Gastrocnemius medialis (tissue), 4 donors: ENCODE measurements around the gene NUP88. TPM values are rescaled to one million over a fixed set of nuclear protein-coding genes. Genes with fewer than 3 reads are reported as not detected.

Experiments used
- ATAC-seq, 2 donors: fragments of 150-250 bp; one replicate each; pipeline ENCODE4 v1.9.1; 2016
- DNase-seq, 2 donors: peaks; one replicate each; pipeline ENCODE4 v3.0.0-alpha.2; 2019
- H3K27ac ChIP-seq, 4 donors: fragments of 200-600 bp; sonication (generic); 1 replicate in 1 of 4; 2 replicates in 3 of 4; pipeline ENCODE4 v1.5.1; 2016 to 2018; ENCODE audit warnings: mild to moderate bottlenecking in 2 of 4, moderate library complexity in 1 of 4
- H3K27me3 ChIP-seq, 3 donors: fragments of 200-600 bp; sonication (generic) in 2 of 3; 1 replicate in 1 of 3; 2 replicates in 2 of 3; pipeline versions ENCODE4 v1.5.1 to v1.6.0; 2016 to 2019; ENCODE audit warnings: mild to moderate bottlenecking in 1 of 3, moderate library complexity in 1 of 3
- H3K36me3 ChIP-seq, 2 donors: fragments of 200-600 bp; sonication (generic) in 1 of 2; one replicate each; pipeline ENCODE4 v1.5.1; 2017 to 2018
- H3K4me1 ChIP-seq, 2 donors: fragments of 200-600 bp; sonication (generic) in 1 of 2; one replicate each; pipeline ENCODE4 v1.5.1; 2016 to 2017; ENCODE audit warnings: mild to moderate bottlenecking in 2 of 2
- H3K4me3 ChIP-seq, 4 donors: fragments of 200-600 bp; sonication (generic) in 3 of 4; 1 replicate in 1 of 4; 2 replicates in 3 of 4; pipeline ENCODE4 v1.5.1; 2016 to 2019; ENCODE audit warnings: mild to moderate bottlenecking in 2 of 4
- H3K9me3 ChIP-seq, 3 donors: fragments of 200-600 bp; sonication (generic) in 2 of 3; 1 replicate in 1 of 3; 2 replicates in 2 of 3; pipeline ENCODE4 v1.5.1; 2016 to 2019
- CTCF ChIP-seq, 5 experiments: fragments of 450-650 bp in 3 of 5; fragments of 200-600 bp in 2 of 5; sonication (generic) in 2 of 5; IDR thresholded peaks in 4 of 5; conservative IDR thresholded peaks in 1 of 5; 1 replicate in 4 of 5; 2 replicates in 1 of 5; pipeline ENCODE4 v1.5.1; 2016 to 2019; ENCODE audit warnings: antibody characterized with exemption in 5 of 5, mild to moderate bottlenecking in 3 of 5, moderate library complexity in 3 of 5
- POLR2A ChIP-seq, 2 donors: fragments of 450-650 bp; IDR thresholded peaks; one replicate each; pipeline ENCODE4 v1.6.1; 2017; ENCODE audit warnings: antibody characterized with exemption in 2 of 2, mild to moderate bottlenecking in 2 of 2, moderate library complexity in 2 of 2
- in situ Hi-C, 4 donors: fragments of 200-750 bp; cut with MboI; loops; one replicate each; pipeline versions ENCODE4 v1.15.0 to v1.8.0; 2017; ENCODE audit warnings: low sequenced_read_pairs in 4 of 4
- intact Hi-C: fragments of 100-400 bp; cut with DNase I; formaldehyde crosslinking; loops from one replicate; pipeline ENCODE4 v1.15.1; 2023; ENCODE audit warnings: low total_unique reads
- total RNA-seq, 4 donors: library from RNA; depleted of rRNA; stranded (reverse); fragments of >200 nt; gene quantifications; one replicate each; pipeline versions ENCODE4 v1.1.0 to v1.2.3, GENCODE V29; 2016

NUP88 gene
- total RNA-seq, 4 donors from 2014 or later, result 140 to 197 (median 166) TPM

DNA sequence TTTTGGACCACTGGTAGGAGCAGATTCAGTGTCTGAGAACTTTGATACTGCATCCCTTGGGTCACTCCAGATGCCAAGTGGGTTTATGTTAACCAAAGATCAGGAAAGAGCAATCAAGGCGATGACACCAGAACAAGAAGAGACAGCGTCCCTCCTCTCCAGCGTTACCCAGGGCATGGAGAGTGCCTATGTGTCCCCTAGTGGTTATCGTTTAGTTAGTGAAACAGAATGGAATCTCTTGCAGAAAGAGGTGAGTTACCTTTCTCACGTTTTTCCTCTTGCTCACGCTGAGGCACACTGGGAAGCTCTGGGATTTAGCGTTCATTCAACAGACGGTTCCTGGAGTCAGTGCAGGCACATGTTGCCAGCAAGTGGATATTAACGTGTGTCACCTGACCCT is 58.0 kb downstream of the NUP88 start:
- no peak for ATAC-seq
- no peaks in the 10 kb centered on the region for H3K27me3 ChIP-seq
- no peak overlapping the region for H3K4me3 ChIP-seq
- no peak overlapping the region for H3K27ac ChIP-seq
- in situ Hi-C loops (no loop called here), intact Hi-C loops (no loop called here)
- H3K9me3 ChIP-seq, result no peaks in the 10 kb centered on the region
- H3K4me1 ChIP-seq, result no peaks in the 10 kb centered on the region
- peaks cover 0 to 60% of the 10 kb centered on the region in 2 donors for H3K36me3 ChIP-seq
- no peak for TF ChIP-seq POLR2A (IDR thresholded peaks at IDR 0.05)
- TF ChIP-seq CTCF (IDR thresholded peaks at IDR 0.05 in 4 of 5, conservative IDR thresholded peaks at IDR 0.05 in 1 of 5), result no peak
- DNase-seq, result no peak

DNA sequence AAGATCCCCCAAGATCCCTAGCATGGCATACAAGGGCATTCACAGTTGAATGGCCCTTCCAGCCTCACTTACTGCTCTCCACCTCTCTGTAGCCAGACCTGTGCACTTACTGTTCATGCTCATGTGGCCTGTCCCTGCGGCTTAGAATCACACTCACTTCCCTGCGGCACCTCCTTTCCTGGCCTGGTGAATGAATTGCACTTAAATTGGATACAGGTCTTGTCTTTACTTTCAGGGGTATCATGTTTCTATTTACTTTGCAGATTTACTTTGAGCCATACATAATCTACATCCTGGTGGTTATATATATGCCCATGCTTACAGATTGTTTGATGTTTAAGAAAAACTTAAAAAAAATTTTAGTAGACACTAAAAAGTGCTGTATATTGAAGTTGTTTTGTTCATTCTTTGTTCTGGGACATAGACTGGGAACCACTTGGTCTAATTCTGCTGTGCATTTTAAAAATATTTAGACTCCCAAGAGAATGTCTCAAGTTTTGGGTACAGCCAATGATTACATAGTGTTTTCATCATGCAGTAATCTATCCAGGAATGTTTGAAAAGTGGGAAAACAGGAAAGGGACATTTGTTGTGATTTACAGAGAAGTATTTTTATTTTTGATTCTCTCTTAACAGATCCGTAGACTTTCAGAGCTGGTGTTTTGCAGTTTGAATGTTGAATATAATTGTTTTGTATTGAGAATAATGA is 63.9 kb downstream of the NUP88 start:
- intact Hi-C loops, result no loop called here
- H3K36me3 ChIP-seq, result peaks cover 0 to 75% of the 10 kb centered on the region in 2 donors
- DNase-seq, result peak in 1 of 2 donors; percentile 22

DNA sequence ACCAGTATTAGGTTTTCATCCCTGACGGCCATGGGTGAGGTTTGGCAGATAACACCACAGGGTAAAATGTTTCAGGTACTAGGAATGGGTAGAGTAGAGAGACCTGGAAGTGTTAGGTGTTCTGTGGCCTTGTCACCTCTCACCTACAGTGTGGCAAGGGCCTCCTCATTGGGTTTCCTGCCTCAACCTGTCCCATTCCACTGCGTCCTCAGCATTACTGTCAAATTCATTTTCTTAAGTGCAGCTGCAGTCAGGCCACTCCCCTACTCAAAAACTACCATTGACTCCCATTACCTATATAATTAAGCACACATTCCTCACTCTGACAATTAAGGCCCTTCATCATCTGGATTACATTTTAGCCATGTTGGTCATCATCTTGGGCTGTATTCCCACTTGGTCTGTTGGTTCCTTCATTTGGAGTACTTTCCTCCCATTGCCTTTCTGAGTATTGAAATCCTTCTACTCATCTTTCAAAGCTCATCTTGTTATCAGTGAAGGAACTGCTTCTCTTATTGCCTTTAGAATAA is 64.5 kb downstream of the NUP88 start:
- peak overlapping the region; percentile 51 to 76 (median 57) for H3K27ac ChIP-seq

More for the DNA sequence above, 63.9 kb downstream of the NUP88 start:
- peak; percentile 70 to 74 for ATAC-seq
- Histone ChIP-seq H3K9me3 (no peaks in the 10 kb centered on the region), H3K27me3 (no peaks in the 10 kb centered on the region), H3K4me1 (peaks cover 11 to 15% of the 10 kb centered on the region in 2 donors), H3K4me3 (no peak overlapping the region), H3K27ac (peak overlapping the region; percentile 51 to 76 (median 57))
- TF ChIP-seq POLR2A (IDR thresholded peaks at IDR 0.05), result no peak
- no peak for TF ChIP-seq CTCF (IDR thresholded peaks at IDR 0.05 in 4 of 5, conservative IDR thresholded peaks at IDR 0.05 in 1 of 5)
- in situ Hi-C loops, result no loop called here

GRCh38 chr17:5354310-5354709 is 65.2 kb downstream of the NUP88 start:
- intact Hi-C loops, result no loop called here
- Histone ChIP-seq H3K4me3 (no peak overlapping the region), H3K27ac (peak overlapping the region; percentile 51 to 76 (median 57)), H3K4me1 (peaks cover 11 to 15% of the 10 kb centered on the region in 2 donors), H3K9me3 (no peaks in the 10 kb centered on the region), H3K36me3 (peaks cover 0 to 77% of the 10 kb centered on the region in 2 donors), H3K27me3 (no peaks in the 10 kb centered on the region)
- TF ChIP-seq CTCF (IDR thresholded peaks at IDR 0.05 in 4 of 5, conservative IDR thresholded peaks at IDR 0.05 in 1 of 5) (no peak), POLR2A (IDR thresholded peaks at IDR 0.05) (no peak)
- in situ Hi-C loops, result no loop called here
- no peak for DNase-seq
- no peak for ATAC-seq

More for the DNA sequence above, 64.5 kb downstream of the NUP88 start:
- intact Hi-C loops (no loop called here), in situ Hi-C loops (no loop called here)
- no peaks in the 10 kb centered on the region for H3K9me3 ChIP-seq
- no peak for DNase-seq
- peaks cover 0 to 75% of the 10 kb centered on the region in 2 donors for H3K36me3 ChIP-seq
- no peak overlapping the region for H3K4me3 ChIP-seq
- H3K4me1 ChIP-seq, result peaks cover 11 to 15% of the 10 kb centered on the region in 2 donors
- TF ChIP-seq CTCF (IDR thresholded peaks at IDR 0.05 in 4 of 5, conservative IDR thresholded peaks at IDR 0.05 in 1 of 5) (no peak), POLR2A (IDR thresholded peaks at IDR 0.05) (no peak)
- no peak for ATAC-seq
- no peaks in the 10 kb centered on the region for H3K27me3 ChIP-seq
